ENCODE data around the gene RSPO1. TPM values are rescaled to one million over a fixed set of nuclear protein-coding genes. Genes with fewer than 3 reads are reported as not detected.

Gene RSPO1
- total RNA-seq, 4 donors from 2014 or later, result 0.53 TPM; not detected in 3

- Histone ChIP-seq H3K4me3 (no peak overlapping the region), H3K36me3 (no peaks in the 10 kb centered on the region), H3K27ac (no peak overlapping the region), H3K9me3 (no peaks in the 10 kb centered on the region), H3K4me1 (no peaks in the 10 kb centered on the region), H3K27me3 (peaks cover 0 to 10% (median 3%) of the 10 kb centered on the region in 3 donors)
- DNase-seq (no peak), ATAC-seq (no peak)
- TF ChIP-seq POLR2A (IDR thresholded peaks at IDR 0.05) (no peak), CTCF (IDR thresholded peaks at IDR 0.05 in 4 of 5, conservative IDR thresholded peaks at IDR 0.05 in 1 of 5) (no peak)
- in situ Hi-C loops (cut with MboI; ENCODE audit: low sequenced_read_pairs in 4 of 4), result no loop called here
- intact Hi-C loops (cut with DNase I; ENCODE audit: low total_unique reads), result no loop called here
Observed at GRCh38 chr1:37650721-37651120, 16.0 kb upstream of the RSPO1 start.

GRCh38 chr1:37650173-37650572 lies 15.5 kb upstream of the RSPO1 start:
- Histone ChIP-seq H3K27me3 (peaks cover 0 to 11% (median 3%) of the 10 kb centered on the region in 3 donors), H3K4me3 (no peak overlapping the region), H3K4me1 (no peaks in the 10 kb centered on the region), H3K27ac (no peak overlapping the region), H3K9me3 (no peaks in the 10 kb centered on the region), H3K36me3 (no peaks in the 10 kb centered on the region)
- DNase-seq (no peak), ATAC-seq (no peak)
- TF ChIP-seq POLR2A (IDR thresholded peaks at IDR 0.05) (no peak), CTCF (IDR thresholded peaks at IDR 0.05 in 4 of 5, conservative IDR thresholded peaks at IDR 0.05 in 1 of 5) (no peak)
- intact Hi-C loops (cut with DNase I; ENCODE audit: low total_unique reads) (no loop called here), in situ Hi-C loops (cut with MboI; ENCODE audit: low sequenced_read_pairs in 4 of 4) (no loop called here)

- ATAC-seq, result no peak
- intact Hi-C loops (cut with DNase I; ENCODE audit: low total_unique reads), result no loop called here
- no peaks in the 10 kb centered on the region for H3K4me1 ChIP-seq
- H3K27ac ChIP-seq, result no peak overlapping the region
- no peaks in the 10 kb centered on the region for H3K36me3 ChIP-seq
- in situ Hi-C loops (cut with MboI; ENCODE audit: low sequenced_read_pairs in 4 of 4), result no loop called here
- H3K9me3 ChIP-seq, result no peaks in the 10 kb centered on the region
- TF ChIP-seq POLR2A (IDR thresholded peaks at IDR 0.05), result no peak
- no peak for TF ChIP-seq CTCF (IDR thresholded peaks at IDR 0.05 in 4 of 5, conservative IDR thresholded peaks at IDR 0.05 in 1 of 5)
- H3K27me3 ChIP-seq, result peaks cover 0 to 11% (median 5%) of the 10 kb centered on the region in 3 donors
- no peak overlapping the region for H3K4me3 ChIP-seq
- DNase-seq, result no peak
Observed at GRCh38 chr1:37647281-37647680, 12.6 kb upstream of the RSPO1 start.

GRCh38 chr1:37641059-37641458 lies 6.4 kb upstream of the RSPO1 start:
- intact Hi-C loops (cut with DNase I; ENCODE audit: low total_unique reads), result no loop called here
- no peaks in the 10 kb centered on the region for H3K9me3 ChIP-seq
- H3K27me3 ChIP-seq, result peaks cover 22 to 28% (median 24%) of the 10 kb centered on the region in 3 donors
- in situ Hi-C loops (cut with MboI; ENCODE audit: low sequenced_read_pairs in 4 of 4), result no loop called here
- ATAC-seq, result no peak
- H3K27ac ChIP-seq, result no peak overlapping the region
- no peaks in the 10 kb centered on the region for H3K4me1 ChIP-seq
- TF ChIP-seq POLR2A (IDR thresholded peaks at IDR 0.05), result no peak
- no peak for TF ChIP-seq CTCF (IDR thresholded peaks at IDR 0.05 in 4 of 5, conservative IDR thresholded peaks at IDR 0.05 in 1 of 5)
- no peaks in the 10 kb centered on the region for H3K36me3 ChIP-seq
- H3K4me3 ChIP-seq, result no peak overlapping the region
- DNase-seq, result no peak

GRCh38 chr1:37636435-37636834 lies 1.7 kb upstream of the RSPO1 start:
- intact Hi-C loops (cut with DNase I; ENCODE audit: low total_unique reads), result no loop called here
- DNase-seq, result no peak
- peaks cover 63 to 68% (median 63%) of the 10 kb centered on the region in 3 donors for H3K27me3 ChIP-seq

More at GRCh38 chr1:37636435-37636834, 1.7 kb upstream of the RSPO1 start:
- in situ Hi-C loops (cut with MboI; ENCODE audit: low sequenced_read_pairs in 4 of 4), result no loop called here
- H3K36me3 ChIP-seq, result no peaks in the 10 kb centered on the region
- ATAC-seq, result no peak
- no peak overlapping the region for H3K27ac ChIP-seq
- no peaks in the 10 kb centered on the region for H3K9me3 ChIP-seq
- no peak overlapping the region for H3K4me3 ChIP-seq
- TF ChIP-seq POLR2A (IDR thresholded peaks at IDR 0.05), result no peak
- TF ChIP-seq CTCF (IDR thresholded peaks at IDR 0.05 in 4 of 5, conservative IDR thresholded peaks at IDR 0.05 in 1 of 5), result no peak
- no peaks in the 10 kb centered on the region for H3K4me1 ChIP-seq
